ENCODE measurements around the gene CNTNAP2.

DNA sequence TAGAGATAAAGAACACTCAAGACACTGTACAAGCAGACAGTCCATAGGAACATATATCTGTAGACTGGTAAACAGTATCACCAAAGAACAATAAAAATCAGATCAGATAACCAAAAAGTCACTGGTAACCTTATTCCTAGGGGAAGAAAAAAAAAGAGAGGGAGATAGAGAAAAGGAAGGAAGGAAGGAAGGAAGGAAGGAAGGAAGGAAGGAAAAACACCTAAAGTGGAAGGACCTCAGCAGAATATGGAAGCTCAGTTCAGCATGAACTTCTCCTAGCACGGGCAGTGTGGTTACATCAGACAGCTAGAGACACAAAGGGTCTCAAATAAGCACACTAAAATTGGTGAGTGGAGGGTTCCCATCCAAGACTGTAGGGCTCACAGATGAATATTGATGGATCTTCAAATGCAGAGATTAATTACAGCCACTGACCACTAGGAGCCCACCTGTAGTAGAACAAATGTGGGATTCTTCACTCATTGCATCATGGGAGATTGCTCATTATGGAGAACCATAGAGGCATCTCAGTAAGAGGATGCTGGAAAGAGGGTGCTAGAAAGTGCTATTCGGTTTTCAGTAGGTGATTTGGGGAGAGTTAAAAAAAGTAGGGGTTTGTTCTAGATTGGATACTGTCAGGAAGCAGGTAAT lies 2180.5 kb downstream of the CNTNAP2 start:
- no peak for TF ChIP-seq SP1 (IDR thresholded peaks at IDR 0.05)
- no peak for TF ChIP-seq LEF1 (IDR thresholded peaks at IDR 0.05; ENCODE audit: borderline replicate concordance)
- no peak for TF ChIP-seq TARDBP (IDR thresholded peaks at IDR 0.05)
- TF ChIP-seq FOXM1 (IDR thresholded peaks at IDR 0.05; ENCODE audit: borderline replicate concordance) = no peak
- no peak for TF ChIP-seq ELF4 (IDR thresholded peaks at IDR 0.05)
- TF ChIP-seq BHLHE40 (IDR thresholded peaks at IDR 0.05; ENCODE audit: borderline replicate concordance) = no peak
- TF ChIP-seq CTBP1 (IDR thresholded peaks at IDR 0.05; ENCODE audit: borderline replicate concordance) = no peak; the same call in 1 of the 2 replicates
- no peak for TF ChIP-seq ARNT (IDR thresholded peaks at IDR 0.05)
- no peak for TF ChIP-seq FOXK2 (IDR thresholded peaks at IDR 0.05)
- no peak for TF ChIP-seq NFRKB (IDR thresholded peaks at IDR 0.05)
- TF ChIP-seq ZNF384 (IDR thresholded peaks at IDR 0.05) = no peak
